HG03108 (cell line): Measurements from ENCODE around the gene RNGTT.
"Not testable (repeated sequence)": the region's sequence is repeated elsewhere in the genome, so short reads cannot be mapped to it uniquely, and the experiment has no call there.

Source experiments
- ATAC-seq: cut with Tn5 transposase; IDR thresholded peaks from one replicate; pipeline ENCODE4 v1.9.1; 2021; ENCODE audit warnings: moderate library complexity; ENCODE audit not compliant: unreplicated experiment

Gene RNGTT

GRCh38 chr6:88914895-88915598 is 48.4 kb downstream of the RNGTT start:
- ATAC-seq, result no peak

GRCh38 chr6:88914180-88914579 is 49.2 kb downstream of the RNGTT start:
- no peak for ATAC-seq

DNA sequence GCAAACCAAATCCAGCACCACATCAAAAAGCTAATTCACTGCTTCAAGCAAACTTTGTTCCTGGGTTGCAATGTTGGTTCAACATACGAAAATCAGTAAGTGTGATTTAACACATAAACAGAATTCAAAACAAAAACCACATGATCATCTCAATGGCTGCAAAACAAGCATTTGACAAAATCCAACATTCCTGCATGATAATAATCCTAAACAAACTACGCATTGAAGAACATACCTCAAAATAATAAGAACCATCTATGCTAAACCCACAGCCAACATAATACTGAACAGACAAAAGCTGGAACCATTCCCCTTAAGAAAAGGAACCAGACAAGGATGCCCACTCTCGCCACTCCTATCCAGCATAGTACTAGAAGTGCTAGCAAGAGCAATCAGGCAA is 49.9 kb downstream of the RNGTT start:
- no peak for ATAC-seq

GRCh38 chr6:88910922-88911778 is 52.3 kb downstream of the RNGTT start:
- no peak for ATAC-seq

- no peak for ATAC-seq
These were observed 54.5 kb downstream of the RNGTT start for GRCh38 chr6:88908598-88909548.

DNA sequence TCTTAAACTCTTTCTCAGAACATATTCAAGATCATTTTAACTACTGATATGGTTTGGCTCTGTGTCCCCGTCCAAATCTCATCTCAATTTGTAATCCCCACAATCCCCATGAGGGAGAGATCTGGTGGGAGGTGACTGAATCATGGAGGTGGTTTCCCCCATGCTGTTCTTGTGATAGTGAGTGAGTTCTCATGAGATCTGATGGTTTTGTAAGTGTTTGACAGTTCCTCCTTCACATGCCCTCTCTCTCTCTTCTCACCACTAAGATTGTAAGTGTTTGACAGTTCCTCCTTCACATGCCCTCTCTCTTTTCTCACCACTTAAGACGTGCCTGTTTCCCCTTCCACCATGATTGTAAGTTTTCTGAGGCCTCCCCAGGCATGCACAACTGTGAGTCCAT is 56.3 kb downstream of the RNGTT start:
- not testable (repeated sequence) for ATAC-seq

DNA sequence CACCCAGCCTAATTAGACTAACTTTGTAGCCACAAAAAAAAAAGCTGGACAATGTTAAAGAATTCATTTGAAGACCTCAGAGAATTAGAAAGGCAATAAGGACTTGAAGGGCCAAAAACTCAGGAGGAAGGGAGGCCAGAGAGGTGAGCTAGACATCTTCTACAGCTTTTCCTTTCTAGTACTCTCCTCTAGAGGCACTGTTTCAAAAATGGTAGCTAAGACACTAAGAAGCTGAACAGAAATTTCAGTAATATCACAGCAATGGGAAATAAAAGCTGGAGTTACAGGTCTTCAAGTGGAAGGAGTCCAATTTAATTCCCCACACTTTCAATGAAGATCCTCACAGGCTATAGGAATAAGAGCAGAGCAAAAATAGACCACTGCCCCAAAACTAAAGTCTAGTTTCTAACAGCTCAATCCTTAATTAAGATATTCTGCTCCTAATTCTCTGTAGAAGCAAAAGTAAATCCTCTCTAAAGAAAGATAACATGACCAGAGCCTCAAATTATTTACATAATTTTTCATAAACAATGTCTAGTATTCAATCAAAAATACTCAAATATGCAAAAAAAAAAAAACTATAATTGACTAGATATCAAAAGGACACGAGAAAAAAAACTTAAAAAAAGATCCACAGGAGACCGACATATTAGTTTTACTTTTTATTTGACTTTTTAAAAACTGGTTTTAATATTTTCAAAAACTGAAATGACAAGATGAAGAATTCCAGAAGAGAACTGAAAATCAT is 63.7 kb downstream of the RNGTT start:
- no peak for ATAC-seq

GRCh38 chr6:88895911-88896310 is 67.5 kb downstream of the RNGTT start:
- no peak for ATAC-seq

- ATAC-seq, result no peak
These were observed 72.3 kb downstream of the RNGTT start for GRCh38 chr6:88890860-88891845.

GRCh38 chr6:88890394-88890793 is 73.0 kb downstream of the RNGTT start:
- ATAC-seq, result no peak

GRCh38 chr6:88884361-88884760 is 79.1 kb downstream of the RNGTT start:
- no peak for ATAC-seq

- ATAC-seq, result no peak
These were observed 80.9 kb downstream of the RNGTT start for GRCh38 chr6:88882536-88882935.

- no peak for ATAC-seq
These were observed 82.0 kb downstream of the RNGTT start for GRCh38 chr6:88881451-88881850.

GRCh38 chr6:88880021-88880420 is 83.4 kb downstream of the RNGTT start:
- ATAC-seq, result no peak

DNA sequence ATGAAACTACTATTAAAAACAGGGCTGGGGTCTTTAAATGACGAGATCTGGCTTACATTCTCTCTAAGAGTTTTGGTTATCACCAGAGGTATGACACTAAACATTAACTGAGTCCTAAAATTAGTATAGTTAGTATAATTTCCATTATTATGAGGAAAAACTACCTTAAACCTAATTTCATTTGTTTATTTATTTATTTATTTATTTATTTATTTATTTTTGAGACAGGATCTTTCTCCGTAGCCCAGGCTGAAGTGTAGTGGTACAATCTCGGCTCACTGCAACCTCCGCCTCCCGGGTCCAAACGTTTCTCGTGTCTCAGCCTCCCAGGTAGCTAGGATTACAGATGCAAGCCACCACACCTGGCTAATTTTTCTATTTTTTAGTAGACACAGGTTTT is 85.5 kb downstream of the RNGTT start:
- no peak for ATAC-seq

GRCh38 chr6:88872962-88873361 is 90.5 kb downstream of the RNGTT start:
- no peak for ATAC-seq

DNA sequence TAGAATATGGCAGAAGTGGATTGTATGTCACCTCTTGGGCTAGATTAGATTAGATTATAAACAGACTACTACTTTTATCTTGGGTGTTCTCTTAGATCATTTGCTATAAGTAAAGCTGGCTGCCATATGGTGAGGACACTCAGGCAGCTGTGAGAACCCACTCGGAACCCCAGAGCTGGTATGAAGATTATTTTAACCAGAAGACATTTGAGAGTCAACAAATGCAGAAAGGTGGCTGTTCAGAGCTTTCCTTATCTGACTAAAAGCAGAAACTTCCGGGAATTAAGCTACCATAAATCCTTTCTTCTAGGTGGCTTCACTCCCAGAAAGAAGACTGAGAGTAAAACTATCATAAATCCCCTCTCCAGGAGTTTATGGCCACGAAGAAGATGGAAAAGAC is 91.9 kb downstream of the RNGTT start:
- ATAC-seq, result no peak

DNA sequence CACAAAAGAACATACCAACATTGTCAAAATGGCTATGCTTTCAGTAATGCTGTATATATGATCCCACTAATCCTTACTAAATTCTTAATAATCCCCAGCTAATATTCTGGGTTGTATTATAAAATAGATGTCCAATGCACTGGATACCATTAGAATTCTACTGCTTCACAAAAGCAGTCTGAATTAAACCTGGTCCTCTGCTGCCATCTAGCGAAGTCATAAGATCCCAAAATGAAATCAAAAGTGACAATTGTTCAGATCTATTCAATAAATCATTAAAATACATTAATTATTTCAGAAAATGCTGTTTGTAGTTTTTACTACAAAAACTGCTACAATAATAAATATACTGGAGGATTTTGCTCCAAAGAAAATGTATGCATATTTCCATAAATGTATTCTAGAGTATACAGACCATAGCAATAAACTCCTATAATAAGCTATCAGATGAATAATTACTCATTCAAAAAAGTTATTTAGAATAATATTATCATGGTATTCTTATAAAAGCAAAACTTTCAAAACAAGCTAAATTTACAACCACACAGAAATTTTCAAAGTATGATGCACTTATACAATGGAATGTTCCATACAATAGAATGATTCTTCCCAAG is 92.6 kb downstream of the RNGTT start:
- no peak for ATAC-seq
